ENCODE data around the gene VILL. TPM values are rescaled to one million over a fixed set of nuclear protein-coding genes. Genes with fewer than 3 reads are reported as not detected.
"Not testable (repeated sequence)": the region's sequence is repeated elsewhere in the genome, so short reads cannot be mapped to it uniquely, and the experiment has no call there.

VILL gene
- total RNA-seq, 1 experiment from 2014 or later, result 5.7 TPM

DNA sequence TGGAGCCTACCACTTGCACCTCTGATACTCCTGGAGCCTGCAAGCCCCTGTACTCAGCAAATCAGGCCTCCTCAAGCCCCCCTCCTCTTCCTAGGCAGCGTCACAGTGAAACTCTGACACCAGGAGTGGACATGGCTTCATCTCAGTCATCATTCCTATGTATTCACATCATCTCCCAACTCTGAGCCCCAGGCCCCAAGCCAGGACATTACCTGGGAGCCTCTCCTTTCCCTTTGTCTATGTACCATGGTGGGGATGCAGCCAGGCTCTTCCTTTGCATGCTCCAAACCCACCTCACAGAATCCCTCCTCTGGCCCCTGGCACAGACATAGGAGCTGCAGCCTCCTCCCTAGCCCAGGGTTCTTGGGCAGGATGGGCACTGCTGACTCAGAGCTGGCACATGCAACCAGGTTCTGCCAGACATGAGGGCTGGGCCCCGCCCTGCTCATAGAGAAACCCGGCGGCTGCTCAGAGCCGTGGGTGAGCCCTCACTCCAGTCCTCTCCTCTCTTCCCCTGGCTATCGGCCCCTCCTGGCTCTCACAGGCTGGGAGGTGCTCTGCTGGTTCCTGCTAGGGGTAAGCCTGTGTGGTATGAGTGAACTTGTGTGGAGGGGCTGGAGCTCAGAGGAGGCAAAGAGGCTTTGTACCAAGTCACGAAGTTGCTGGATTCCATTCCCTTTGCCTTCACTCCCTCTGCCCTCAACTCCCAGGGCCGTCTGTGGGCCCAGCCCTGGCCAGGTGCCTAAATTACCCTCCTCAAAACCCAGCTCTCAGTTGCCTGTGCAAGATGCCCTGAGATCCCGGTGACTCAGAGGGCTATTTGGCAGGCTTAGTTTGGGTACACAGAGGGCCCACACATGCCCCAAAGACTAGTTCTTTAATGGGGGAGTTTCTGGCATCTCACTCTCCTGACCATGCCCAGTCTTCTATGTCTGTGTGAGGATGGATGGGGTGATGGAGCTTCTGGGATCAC lies 40.7 kb downstream of the VILL start:
- no peak for DNase-seq (ENCODE audit: low read depth, low spot score)
- no peaks in the 10 kb centered on the region; the same call in 1 of the 2 replicates for H3K4me1 ChIP-seq (ENCODE audit: control insufficient read depth, insufficient read depth, low read length)
- H3K27me3 ChIP-seq (ENCODE audit: control insufficient read depth, insufficient read depth, low read length), result no peaks in the 10 kb centered on the region
- TF ChIP-seq, protein P1, sequence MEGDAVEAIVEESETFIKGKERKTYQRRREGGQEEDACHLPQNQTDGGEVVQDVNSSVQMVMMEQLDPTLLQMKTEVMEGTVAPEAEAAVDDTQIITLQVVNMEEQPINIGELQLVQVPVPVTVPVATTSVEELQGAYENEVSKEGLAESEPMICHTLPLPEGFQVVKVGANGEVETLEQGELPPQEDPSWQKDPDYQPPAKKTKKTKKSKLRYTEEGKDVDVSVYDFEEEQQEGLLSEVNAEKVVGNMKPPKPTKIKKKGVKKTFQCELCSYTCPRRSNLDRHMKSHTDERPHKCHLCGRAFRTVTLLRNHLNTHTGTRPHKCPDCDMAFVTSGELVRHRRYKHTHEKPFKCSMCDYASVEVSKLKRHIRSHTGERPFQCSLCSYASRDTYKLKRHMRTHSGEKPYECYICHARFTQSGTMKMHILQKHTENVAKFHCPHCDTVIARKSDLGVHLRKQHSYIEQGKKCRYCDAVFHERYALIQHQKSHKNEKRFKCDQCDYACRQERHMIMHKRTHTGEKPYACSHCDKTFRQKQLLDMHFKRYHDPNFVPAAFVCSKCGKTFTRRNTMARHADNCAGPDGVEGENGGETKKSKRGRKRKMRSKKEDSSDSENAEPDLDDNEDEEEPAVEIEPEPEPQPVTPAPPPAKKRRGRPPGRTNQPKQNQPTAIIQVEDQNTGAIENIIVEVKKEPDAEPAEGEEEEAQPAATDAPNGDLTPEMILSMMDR (IDR thresholded peaks at IDR 0.05), result no peak
- TF ChIP-seq TCF7L2 (IDR thresholded peaks at IDR 0.05; ENCODE audit: low read depth, low read length), result no peak
- TF ChIP-seq, protein P2, sequence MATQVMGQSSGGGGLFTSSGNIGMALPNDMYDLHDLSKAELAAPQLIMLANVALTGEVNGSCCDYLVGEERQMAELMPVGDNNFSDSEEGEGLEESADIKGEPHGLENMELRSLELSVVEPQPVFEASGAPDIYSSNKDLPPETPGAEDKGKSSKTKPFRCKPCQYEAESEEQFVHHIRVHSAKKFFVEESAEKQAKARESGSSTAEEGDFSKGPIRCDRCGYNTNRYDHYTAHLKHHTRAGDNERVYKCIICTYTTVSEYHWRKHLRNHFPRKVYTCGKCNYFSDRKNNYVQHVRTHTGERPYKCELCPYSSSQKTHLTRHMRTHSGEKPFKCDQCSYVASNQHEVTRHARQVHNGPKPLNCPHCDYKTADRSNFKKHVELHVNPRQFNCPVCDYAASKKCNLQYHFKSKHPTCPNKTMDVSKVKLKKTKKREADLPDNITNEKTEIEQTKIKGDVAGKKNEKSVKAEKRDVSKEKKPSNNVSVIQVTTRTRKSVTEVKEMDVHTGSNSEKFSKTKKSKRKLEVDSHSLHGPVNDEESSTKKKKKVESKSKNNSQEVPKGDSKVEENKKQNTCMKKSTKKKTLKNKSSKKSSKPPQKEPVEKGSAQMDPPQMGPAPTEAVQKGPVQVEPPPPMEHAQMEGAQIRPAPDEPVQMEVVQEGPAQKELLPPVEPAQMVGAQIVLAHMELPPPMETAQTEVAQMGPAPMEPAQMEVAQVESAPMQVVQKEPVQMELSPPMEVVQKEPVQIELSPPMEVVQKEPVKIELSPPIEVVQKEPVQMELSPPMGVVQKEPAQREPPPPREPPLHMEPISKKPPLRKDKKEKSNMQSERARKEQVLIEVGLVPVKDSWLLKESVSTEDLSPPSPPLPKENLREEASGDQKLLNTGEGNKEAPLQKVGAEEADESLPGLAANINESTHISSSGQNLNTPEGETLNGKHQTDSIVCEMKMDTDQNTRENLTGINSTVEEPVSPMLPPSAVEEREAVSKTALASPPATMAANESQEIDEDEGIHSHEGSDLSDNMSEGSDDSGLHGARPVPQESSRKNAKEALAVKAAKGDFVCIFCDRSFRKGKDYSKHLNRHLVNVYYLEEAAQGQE (IDR thresholded peaks at IDR 0.05; ENCODE audit: insufficient read depth in 1 of 2, low read depth in 2 of 2, low read length in 1 of 2), result no peak
- TF ChIP-seq POLR2AphosphoS5 (IDR thresholded peaks at IDR 0.05; ENCODE audit: low read depth, low read length), result no peak
- TF ChIP-seq SIN3A (IDR thresholded peaks at IDR 0.05; ENCODE audit: borderline replicate concordance, insufficient read depth, low read depth, low read length), result no peak
- no peak overlapping the region for H3K27ac ChIP-seq (ENCODE audit: low read length)
- H3K4me3 ChIP-seq (ENCODE audit: low read depth in 2 of 2, low read length in 2 of 2), result no peak overlapping the region
- no peaks in the 10 kb centered on the region for H3K9me3 ChIP-seq (ENCODE audit: control insufficient read depth, insufficient read depth, low read depth, low read length)
- intact Hi-C loops (cut with micrococcal nuclease; ENCODE audit: unreplicated experiment) (no loop called here), in situ Hi-C loops (cut with HindIII; ENCODE audit: low pct_unique_long_range_greater_than_20kb, low sequenced_read_pairs) (no loop called here)
- CTCF ChIA-PET, result interaction anchor here (0.6 kb wide), 1 partner anchor 105 kb away, joined by 3 read pairs; the partner anchor contains the start of gene ACAA1
- ATAC-seq, result peak; percentile 62
- H3K36me3 ChIP-seq (ENCODE audit: control insufficient read depth, insufficient read depth, low read length), result no peaks in the 10 kb centered on the region
- BruUV-seq (replicated peaks), result no TSS peak
- POLR2A ChIA-PET, result no interaction called here

DNA sequence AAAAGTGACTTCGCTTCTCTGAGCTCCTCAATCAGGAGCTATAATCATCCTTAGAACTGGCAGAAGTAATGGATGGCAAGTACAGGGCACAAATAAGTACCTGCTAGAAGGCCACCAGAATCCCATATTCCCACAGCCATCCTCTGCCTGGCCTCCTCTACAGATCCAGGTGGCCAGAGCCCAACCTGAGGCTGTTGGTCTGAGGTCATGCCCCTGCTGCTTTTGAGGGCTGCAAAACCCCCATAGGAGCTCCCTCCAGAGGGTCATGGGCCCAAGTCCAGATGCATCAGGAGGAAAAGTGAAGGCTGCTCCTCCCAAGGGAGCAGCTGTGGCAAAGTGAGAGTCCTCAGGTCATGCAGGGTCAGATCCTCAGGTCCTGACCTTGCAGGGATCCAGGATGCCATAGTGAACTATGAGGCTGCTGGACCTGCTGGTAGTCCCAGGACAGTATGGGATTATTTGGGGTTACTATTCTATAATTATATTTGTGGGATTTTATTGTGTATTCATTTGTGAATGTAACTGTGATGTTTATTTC lies 41.8 kb downstream of the VILL start:
- no peaks in the 10 kb centered on the region for H3K9me3 ChIP-seq (ENCODE audit: control insufficient read depth, insufficient read depth, low read depth, low read length)
- H3K27ac ChIP-seq (ENCODE audit: low read length), result no peak overlapping the region
- no peaks in the 10 kb centered on the region for H3K36me3 ChIP-seq (ENCODE audit: control insufficient read depth, insufficient read depth, low read length)
- CTCF ChIA-PET, result no interaction called here
- DNase-seq (ENCODE audit: low read depth, low spot score) (no peak), ATAC-seq (no peak)
- H3K4me1 ChIP-seq (ENCODE audit: control insufficient read depth, insufficient read depth, low read length), result no peaks in the 10 kb centered on the region; the same call in 1 of the 2 replicates
- TF ChIP-seq, protein P2 (IDR thresholded peaks at IDR 0.05; ENCODE audit: insufficient read depth in 1 of 2, low read depth in 2 of 2, low read length in 1 of 2), result no peak
- no peak for TF ChIP-seq POLR2AphosphoS5 (IDR thresholded peaks at IDR 0.05; ENCODE audit: low read depth, low read length)
- TF ChIP-seq, protein P1 (IDR thresholded peaks at IDR 0.05), result no peak
- POLR2A ChIA-PET, result no interaction called here
- no TSS peak for BruUV-seq (replicated peaks)
- in situ Hi-C loops (cut with HindIII; ENCODE audit: low pct_unique_long_range_greater_than_20kb, low sequenced_read_pairs), result no loop called here
- intact Hi-C loops (cut with micrococcal nuclease; ENCODE audit: unreplicated experiment), result no loop called here
- H3K4me3 ChIP-seq (ENCODE audit: low read depth in 2 of 2, low read length in 2 of 2), result no peak overlapping the region
- H3K27me3 ChIP-seq (ENCODE audit: control insufficient read depth, insufficient read depth, low read length), result no peaks in the 10 kb centered on the region

DNA sequence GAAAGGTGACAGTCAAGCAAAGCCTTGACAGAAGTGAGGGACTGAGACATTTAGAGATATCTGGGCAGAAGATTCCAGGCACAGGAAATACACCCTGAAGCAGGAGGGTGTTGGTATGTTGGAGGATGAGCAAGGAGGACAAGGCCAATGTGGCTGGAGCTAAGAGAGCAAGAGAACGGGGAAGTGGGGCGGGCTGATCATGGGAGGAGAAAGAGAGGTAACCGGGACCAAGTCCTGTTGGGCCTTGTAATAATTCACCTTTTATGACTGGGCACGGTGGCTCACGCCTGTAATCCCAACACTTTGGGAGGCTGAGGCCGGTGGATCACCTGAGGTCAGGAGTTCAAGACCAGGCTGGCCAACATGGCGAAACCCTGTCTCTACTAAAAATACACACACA lies 43.0 kb downstream of the VILL start:
- H3K9me3 ChIP-seq (ENCODE audit: control insufficient read depth, insufficient read depth, low read depth, low read length); DNase-seq (ENCODE audit: low read depth, low spot score); in situ Hi-C loops (cut with HindIII; ENCODE audit: low pct_unique_long_range_greater_than_20kb, low sequenced_read_pairs); H3K4me1 ChIP-seq (ENCODE audit: control insufficient read depth, insufficient read depth, low read length); POLR2A ChIA-PET; ATAC-seq; H3K27me3 ChIP-seq (ENCODE audit: control insufficient read depth, insufficient read depth, low read length); H3K4me3 ChIP-seq (ENCODE audit: low read depth in 2 of 2, low read length in 2 of 2); intact Hi-C loops (cut with micrococcal nuclease; ENCODE audit: unreplicated experiment); H3K27ac ChIP-seq (ENCODE audit: low read length); BruUV-seq (replicated peaks); H3K36me3 ChIP-seq (ENCODE audit: control insufficient read depth, insufficient read depth, low read length): not testable (repeated sequence)
- CTCF ChIA-PET, result interaction anchor here (0.5 to 0.6 kb wide), 2 partner anchors 61 to 264 kb away, joined by 3 to 6 read pairs; no protein-coding TSS in a partner anchor

All from Panc1 (cell line).